HepG2 (cell line): ENCODE data around the gene SLC16A6. TPM values are rescaled to one million over a fixed set of nuclear protein-coding genes. Genes with fewer than 3 reads are reported as not detected.

Experiments used
- ATAC-seq: fragments of 200-7000 bp; cut with Tn5 transposase; 3 replicates; pipeline ENCODE4 v1.9.1; 2020; ENCODE audit warnings: mild to moderate bottlenecking, moderate library complexity
- BruUV-seq: library from RNA; stranded (reverse); fragments of 400-500 nt; replicated peaks from 2 replicates; lab custom pipeline; 2021; lab: Mats Ljungman, UMichigan
- CTCF ChIA-PET: fragments of 300-600 bp; formaldehyde crosslinking; extraction: SDS; loops from one replicate; lab custom pipeline; 2021; ENCODE audit warnings: low total read pairs, inconsistent platforms, low intra/inter-chr PET ratio; lab: Yijun Ruan, JAX
- POLR2A ChIA-PET: fragments of 350-600 bp; sonication (Branson Sonifier 250); formaldehyde crosslinking; loops from one replicate; lab custom pipeline; 2020; ENCODE audit warnings: antibody characterized with exemption, inconsistent platforms; lab: Yijun Ruan, JAX
- DNase-seq: peaks from one replicate; pipeline ENCODE4 v3.0.0-alpha.2; 2015; ENCODE audit warnings: low spot score
- FAIRE-seq: peaks from 3 replicates; lab custom pipeline; 2011; peaks lifted over from hg19 to GRCh38; lab: Jason Lieb, UNC
- H2AFZ ChIP-seq: one replicate; pipeline ENCODE4 v1.6.1; 2011; ENCODE audit warnings: low read length, inconsistent platforms
- H3K27ac ChIP-seq: fragments of 300-600 bp; 3 replicates; pipeline ENCODE4 v1.8.0; 2011; ENCODE audit warnings: mixed run types, mild to moderate bottlenecking, mixed read lengths, low read length, inconsistent platforms; ENCODE audit not compliant: insufficient read depth; ENCODE audit errors: extremely low read length
- H3K27me3 ChIP-seq, 2 experiments: fragments of 200-600 bp in 1 of 2; 2 replicates in 1 of 2; 3 replicates in 1 of 2; pipeline versions ENCODE4 v1.6.0 to v1.8.0; 2011; ENCODE audit warnings: low read length in 2 of 2, mild to moderate bottlenecking in 2 of 2, moderate library complexity in 2 of 2, inconsistent platforms in 1 of 2; ENCODE audit not compliant: insufficient read depth in 2 of 2, control insufficient read depth in 1 of 2
- H3K36me3 ChIP-seq, 2 experiments: fragments of 200-600 bp in 1 of 2; replicated peaks in 1 of 2; 2 replicates in 1 of 2; 3 replicates in 1 of 2; pipeline versions ENCODE4 v1.5.1 to v1.8.0; 2011; ENCODE audit warnings: low read length in 2 of 2, inconsistent platforms in 1 of 2; ENCODE audit not compliant: insufficient read depth in 2 of 2, control insufficient read depth in 1 of 2
- H3K4me1 ChIP-seq: 2 replicates; pipeline ENCODE4 v1.5.1; 2012; ENCODE audit warnings: low read length, inconsistent platforms; ENCODE audit not compliant: insufficient read depth
- H3K4me2 ChIP-seq: 2 replicates; pipeline ENCODE4 v1.6.0; 2011; ENCODE audit warnings: low read depth, low read length, inconsistent platforms
- H3K4me3 ChIP-seq, 3 experiments: fragments of 200-600 bp in 1 of 3; sonication (generic), shearing (Covaris generic) in 1 of 3; replicated peaks in 1 of 3; 2 replicates each; pipeline ENCODE4 v1.5.1; 2011 to 2016; ENCODE audit warnings: low read length in 3 of 3, inconsistent platforms in 2 of 3, low read depth in 2 of 3, mild to moderate bottlenecking in 2 of 3, control low read depth in 1 of 3, mixed read lengths in 1 of 3; ENCODE audit not compliant: insufficient read depth in 1 of 3
- H3K79me2 ChIP-seq: one replicate; pipeline ENCODE4 v1.6.1; 2011; ENCODE audit warnings: low read length, inconsistent platforms; ENCODE audit not compliant: insufficient read depth
- H3K9ac ChIP-seq: 2 replicates; pipeline ENCODE4 v1.6.0; 2011; ENCODE audit warnings: mild to moderate bottlenecking, low read depth, low read length, inconsistent platforms; ENCODE audit not compliant: insufficient read depth
- H3K9me3 ChIP-seq: 2 replicates; pipeline ENCODE4 v1.5.1; 2012; ENCODE audit warnings: mild to moderate bottlenecking, low read length
- H4K20me1 ChIP-seq: 2 replicates; pipeline ENCODE4 v1.6.0; 2011; ENCODE audit warnings: inconsistent platforms, mild to moderate bottlenecking, low read length, moderate library complexity; ENCODE audit not compliant: insufficient read depth
- GLI4 ChIP-seq: sonication (generic); formaldehyde crosslinking; IDR thresholded peaks from 2 replicates; pipeline ENCODE4 v1.5.1; 2020; ENCODE audit warnings: missing genetic modification reagents, mild to moderate bottlenecking, moderate library complexity, borderline replicate concordance
- GRHL1 ChIP-seq: sonication (generic); formaldehyde crosslinking; conservative IDR thresholded peaks from 2 replicates; pipeline ENCODE4 v1.8.0; 2022; ENCODE audit warnings: missing genetic modification reagents
- PAX8 ChIP-seq: sonication (generic); formaldehyde crosslinking; IDR thresholded peaks from 2 replicates; pipeline ENCODE4 v1.8.0; 2022; ENCODE audit warnings: mild to moderate bottlenecking, missing genetic modification reagents, borderline replicate concordance
- TEAD3 ChIP-seq: optimal IDR thresholded peaks from 2 replicates; pipeline ENCODE3; 2016; ENCODE audit warnings: borderline replicate concordance
- ZBTB2 ChIP-seq: sonication (generic); formaldehyde crosslinking; IDR thresholded peaks from 2 replicates; pipeline ENCODE4 v1.8.0; 2022; ENCODE audit warnings: low read depth, missing genetic modification reagents
- ZNF501 ChIP-seq: sonication (generic); formaldehyde crosslinking; IDR thresholded peaks from 2 replicates; pipeline ENCODE4 v1.5.1; 2020; ENCODE audit warnings: mild to moderate bottlenecking, moderate library complexity, missing genetic modification reagents
- ZNF75D ChIP-seq: sonication (generic); formaldehyde crosslinking; IDR thresholded peaks from 2 replicates; pipeline ENCODE4 v1.8.1; 2023; ENCODE audit warnings: missing genetic modification reagents, mild to moderate bottlenecking, borderline replicate concordance
- WGBS: methylation state at CpG from one replicate; pipeline ENCODE4 v1.1.6; 2017; ENCODE audit warnings: low lambda C conversion rate; 5-methylcytosine and 5-hydroxymethylcytosine counted together
- in situ Hi-C: cut with HindIII; loops from 2 replicates; pipeline ENCODE4 v1.10.0; 2017; ENCODE audit warnings: low pct_unique_long_range_greater_than_20kb; ENCODE audit not compliant: extremely low pct_ligation_motif_present
- intact Hi-C: fragments of 100-400 bp; cut with micrococcal nuclease; formaldehyde crosslinking; loops from one replicate; pipeline ENCODE4 v1.10.0; 2022; ENCODE audit not compliant: unreplicated experiment
- polyA plus RNA-seq, 8 experiments: library from polyadenylated mRNA; depleted of rRNA in 3 of 8; stranded (reverse) in 7 of 8; unstranded in 1 of 8; fragments of >200 nt; fragmentation: Illumina TruSeq in 4 of 8; extraction: Trizol in 4 of 8; gene quantifications; 2 replicates each; pipeline versions ENCODE4 v1.2.1 to v1.2.3, GENCODE V29; 2011 to 2016; ENCODE audit warnings: low read depth in 4 of 8, missing spikeins in 1 of 8, mixed read lengths in 1 of 8; ENCODE audit not compliant: insufficient read depth in 1 of 8
- total RNA-seq, 5 experiments: library from RNA; depleted of rRNA; stranded (reverse); fragments of >200 nt; fragmentation: Illumina TruSeq; extraction: Trizol; gene quantifications; 2 replicates each; pipeline ENCODE4 v1.2.3, GENCODE V29; 2016; ENCODE audit warnings: low read depth in 1 of 5
- TF ChIP-seq, protein P1 (sequence below): sonication (generic); formaldehyde crosslinking; IDR thresholded peaks from 2 replicates; pipeline ENCODE4 v1.4.0; 2020; ENCODE audit warnings: missing genetic modification reagents

SLC16A6 gene
- total and polyA plus RNA-seq, 2 of the 13 experiments (the other 11 are each of a cell fraction or from before 2014, with no cell fraction given), result 1.1 to 44.7 TPM

GRCh38 chr17:68319410-68320162 lies 28.7 kb upstream of the SLC16A6 start:
- POLR2A ChIA-PET, result interaction anchor here (0.9 to 1.5 kb wide), 2 partner anchors 15 to 27 kb away, joined by 3 read pairs; no protein-coding TSS in a partner anchor
- Histone ChIP-seq H3K9me3 (no peaks in the 10 kb centered on the region), H2AFZ (no peak overlapping the region), H3K27me3 (no peaks in the 10 kb centered on the region), H3K4me3 (no peak overlapping the region), H3K4me1 (peaks cover 62% of the 10 kb centered on the region), H3K79me2 (no peaks in the 10 kb centered on the region), H3K27ac (peak overlapping the region; percentile 53), H3K9ac (no peak overlapping the region), H3K36me3 (no peaks in the 10 kb centered on the region), H4K20me1 (no peaks in the 10 kb centered on the region), H3K4me2 (no peak overlapping the region)
- WGBS, result 96% methylated on average over 12 of the region's 12 CpGs
- intact Hi-C loops (no loop called here), in situ Hi-C loops (no loop called here)
- BruUV-seq, result no TSS peak
- CTCF ChIA-PET, result no interaction called here
- DNase-seq, result no peak
- no peak for ATAC-seq
- TF ChIP-seq ZNF501 (CRISPR knock-in tag) (no peak), PAX8 (no peak), GLI4 (CRISPR knock-in tag) (no peak), ZBTB2 (CRISPR knock-in tag) (no peak), GRHL1 (CRISPR knock-in tag) (no peak), ZNF75D (CRISPR knock-in tag) (no peak), TEAD3 (CRISPR knock-in tag) (no peak)
- TF ChIP-seq, protein P1, sequence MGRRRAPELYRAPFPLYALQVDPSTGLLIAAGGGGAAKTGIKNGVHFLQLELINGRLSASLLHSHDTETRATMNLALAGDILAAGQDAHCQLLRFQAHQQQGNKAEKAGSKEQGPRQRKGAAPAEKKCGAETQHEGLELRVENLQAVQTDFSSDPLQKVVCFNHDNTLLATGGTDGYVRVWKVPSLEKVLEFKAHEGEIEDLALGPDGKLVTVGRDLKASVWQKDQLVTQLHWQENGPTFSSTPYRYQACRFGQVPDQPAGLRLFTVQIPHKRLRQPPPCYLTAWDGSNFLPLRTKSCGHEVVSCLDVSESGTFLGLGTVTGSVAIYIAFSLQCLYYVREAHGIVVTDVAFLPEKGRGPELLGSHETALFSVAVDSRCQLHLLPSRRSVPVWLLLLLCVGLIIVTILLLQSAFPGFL (CRISPR knock-in tag), result no peak
- FAIRE-seq, result no peak
